Body of pancreas (tissue), 4 donors: ENCODE measurements around the gene STK11IP.

ENCODE experiments used
- CTCF ChIP-seq, 7 experiments: fragments of 450-650 bp in 4 of 7; fragments of 200-600 bp in 3 of 7; sonication (generic) in 3 of 7; IDR thresholded peaks; one replicate each; pipeline ENCODE4 v1.5.1; 2016 to 2019; ENCODE audit warnings: antibody characterized with exemption in 7 of 7
- POLR2A ChIP-seq, 3 donors: fragments of 450-650 bp; IDR thresholded peaks; one replicate each; pipeline ENCODE4 v1.6.1; 2016; ENCODE audit warnings: antibody characterized with exemption in 3 of 3, mild to moderate bottlenecking in 2 of 3

- TF ChIP-seq POLR2A (IDR thresholded peaks at IDR 0.05): no peak
- TF ChIP-seq CTCF (IDR thresholded peaks at IDR 0.05): no peak
Observed at GRCh38 chr2:219557791-219558785, 39.6 kb upstream of the STK11IP start.
